Bronchial epithelial cell (primary cell): ENCODE results near the gene RNF224. TPM values are rescaled to one million over a fixed set of nuclear protein-coding genes. Genes with fewer than 3 reads are reported as not detected.
A peak's percentile ranks its signal among the peaks of the same experiment; 100 is the strongest.

Source experiments
- DNase-seq: peaks from one replicate; pipeline ENCODE4 v3.0.0-alpha.2; 2010; ENCODE audit warnings: low read depth
- FAIRE-seq: peaks from 2 replicates; lab custom pipeline; 2011; peaks lifted over from hg19 to GRCh38; lab: Jason Lieb, UNC
- H3K27me3 ChIP-seq: 2 replicates; pipeline ENCODE4 v1.5.1; 2011; ENCODE audit warnings: low read length; ENCODE audit not compliant: control insufficient read depth, insufficient read depth
- H3K36me3 ChIP-seq: 2 replicates; pipeline ENCODE4 v1.5.1; 2011; ENCODE audit warnings: low read length; ENCODE audit not compliant: control insufficient read depth, insufficient read depth
- H3K4me3 ChIP-seq: 2 replicates; pipeline ENCODE4 v1.5.1; 2011; ENCODE audit warnings: mild to moderate bottlenecking, low read depth, low read length, control low read depth
- CTCF ChIP-seq: IDR thresholded peaks from 2 replicates; pipeline ENCODE4 v1.5.1; 2011; ENCODE audit warnings: mild to moderate bottlenecking, moderate library complexity, low read length, control low read depth, inconsistent platforms; ENCODE audit not compliant: insufficient read depth, severe bottlenecking
- total RNA-seq: library from RNA; depleted of rRNA; stranded (reverse); fragments of >200 nt; gene quantifications from 2 replicates; pipeline ENCODE4 v1.2.1, GENCODE V29; 2014

RNF224 gene
- total RNA-seq, 1 donor from 2014 or later, result under 0.01 TPM

- TF ChIP-seq CTCF, result no peak
- DNase-seq (no peak), FAIRE-seq (no peak)
- Histone ChIP-seq H3K4me3 (peak overlapping the region; percentile 83), H3K36me3 (peaks cover 3% of the 10 kb centered on the region), H3K27me3 (no peaks in the 10 kb centered on the region)
Measured at GRCh38 chr9:137204731-137205125, 22.6 kb upstream of the RNF224 start.

GRCh38 chr9:137205126-137206069 is 21.9 kb upstream of the RNF224 start, which contains the start of the genes NDOR1 and TMEM203:
Gene NDOR1, plus strand, starts transcription at chr9:137205700. Its CDS starts 78 bp downstream, at chr9:137205778.
Gene TMEM203, minus strand, starts transcription at chr9:137205648. Its CDS starts 234 bp downstream, at chr9:137205414.
- DNase-seq (peak; percentile 53), FAIRE-seq (no peak)
- Histone ChIP-seq H3K4me3 (peak within 1 kb of the TSS; percentile 83), H3K27me3 (no peaks in the 10 kb centered on the region), H3K36me3 (peaks cover 3% of the 10 kb centered on the region)
- no peak for TF ChIP-seq CTCF

DNA sequence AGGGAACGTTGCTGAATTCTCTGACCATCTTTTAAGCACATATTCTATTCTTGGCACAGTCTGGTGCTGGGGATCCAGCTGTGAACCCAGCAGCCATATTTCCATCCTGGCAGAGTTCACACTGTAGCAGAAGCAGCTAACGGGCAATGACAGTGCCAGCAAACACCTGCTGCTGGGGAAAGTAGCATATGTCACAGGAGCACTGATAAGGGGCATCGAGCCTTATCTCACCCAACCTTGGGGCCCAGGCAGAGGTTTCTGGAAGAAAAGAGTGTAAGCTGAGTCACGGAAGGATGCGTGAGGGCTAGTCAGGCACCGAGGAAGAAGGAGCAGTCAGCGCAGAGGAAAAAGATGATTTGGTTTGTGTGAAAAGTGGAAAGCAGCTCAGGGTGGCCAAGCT is 20.7 kb upstream of the RNF224 start:
- H3K27me3 ChIP-seq, result no peaks in the 10 kb centered on the region
- no peak for DNase-seq
- FAIRE-seq, result no peak
- TF ChIP-seq CTCF, result no peak
- H3K36me3 ChIP-seq, result peaks cover 3% of the 10 kb centered on the region
- no peak overlapping the region for H3K4me3 ChIP-seq

DNA sequence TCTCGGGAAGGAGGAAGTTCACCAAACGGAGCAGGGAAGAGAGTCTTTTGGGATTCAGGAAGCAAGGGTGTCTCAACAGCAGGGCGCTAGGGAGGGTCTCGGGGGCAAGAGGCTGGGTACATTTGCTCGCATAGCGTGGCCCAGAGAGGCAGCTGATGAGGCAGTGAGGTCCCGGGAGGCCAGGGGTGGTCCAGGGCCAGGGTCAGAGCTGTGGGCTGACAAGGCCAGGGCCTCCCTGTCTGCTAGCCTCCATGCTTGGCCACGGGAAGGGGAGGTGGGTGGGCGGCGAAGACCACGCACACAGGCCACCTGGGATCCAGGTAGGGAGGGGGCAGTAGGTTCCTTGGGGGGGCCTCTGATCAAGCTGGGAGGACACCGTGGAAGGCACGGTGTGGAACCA is 15.8 kb upstream of the RNF224 start:
- peaks cover 9% of the 10 kb centered on the region for H3K36me3 ChIP-seq
- H3K27me3 ChIP-seq, result no peaks in the 10 kb centered on the region
- no peak for DNase-seq
- H3K4me3 ChIP-seq, result no peak overlapping the region
- no peak for FAIRE-seq
- TF ChIP-seq CTCF, result no peak

GRCh38 chr9:137212520-137212919 is 14.8 kb upstream of the RNF224 start:
- FAIRE-seq (no peak), DNase-seq (no peak)
- no peak overlapping the region for H3K4me3 ChIP-seq
- no peak for TF ChIP-seq CTCF
- H3K27me3 ChIP-seq, result no peaks in the 10 kb centered on the region
- H3K36me3 ChIP-seq, result peaks cover 8% of the 10 kb centered on the region
